Mesothelial cell of epicardium (in vitro differentiated cells): Measurements from ENCODE around the gene ZC3H18. TPM values are rescaled to one million over a fixed set of nuclear protein-coding genes. Genes with fewer than 3 reads are reported as not detected.

Experiments
- DNase-seq, 2 experiments: peaks; one replicate each; pipeline ENCODE4 v3.0.0; 2021; ENCODE audit warnings: low spot score in 2 of 2; ENCODE audit not compliant: unreplicated experiment in 2 of 2
- H3K27ac Mint-ChIP-seq: 2 replicates; pipeline ENCODE4 v1.8.0; 2021; ENCODE audit warnings: mixed read lengths
- H3K27me3 Mint-ChIP-seq: 2 replicates; pipeline ENCODE4 v1.8.0; 2021; ENCODE audit warnings: low read depth, mixed read lengths
- H3K36me3 Mint-ChIP-seq: 2 replicates; pipeline ENCODE4 v1.8.0; 2021; ENCODE audit warnings: mixed read lengths
- H3K4me1 Mint-ChIP-seq: 2 replicates; pipeline ENCODE4 v1.8.0; 2021; ENCODE audit warnings: mixed read lengths
- H3K4me3 Mint-ChIP-seq: 2 replicates; pipeline ENCODE4 v1.8.0; 2021; ENCODE audit warnings: mild to moderate bottlenecking, moderate library complexity, mixed read lengths
- H3K9me3 Mint-ChIP-seq: 2 replicates; pipeline ENCODE4 v1.8.0; 2021; ENCODE audit warnings: mixed read lengths
- CTCF ChIP-seq: fragments of 200-600 bp; sonication (generic); IDR thresholded peaks from one replicate; pipeline ENCODE4 v1.5.0; 2021; ENCODE audit warnings: antibody characterized with exemption; ENCODE audit not compliant: unreplicated experiment
- total RNA-seq: library from RNA; stranded (reverse); gene quantifications from 3 replicates; pipeline ENCODE4 v1.2.1, GENCODE V29; 2021

The ZC3H18 gene
- total RNA-seq, 1 donor from 2014 or later = 62.2 TPM

DNA sequence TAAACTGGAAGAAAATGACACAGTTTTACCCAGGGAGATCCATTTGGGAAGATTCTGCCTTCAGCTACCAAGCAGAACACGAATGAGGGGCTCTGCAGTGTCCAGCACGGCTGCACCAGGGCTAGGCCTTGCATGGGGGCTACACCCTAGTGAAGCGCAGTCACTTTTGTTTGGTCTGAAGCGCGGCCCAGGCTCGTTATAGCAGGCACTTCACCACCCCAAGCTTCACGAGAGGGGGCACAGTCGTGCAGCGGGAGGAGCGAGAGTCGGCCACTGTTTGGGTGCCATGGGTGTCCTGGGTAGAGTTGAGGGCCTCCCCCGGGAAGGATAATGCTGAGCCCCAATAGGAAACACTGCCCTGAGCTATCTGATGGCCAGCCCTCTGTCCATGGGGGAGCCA lies 46.5 kb downstream of the ZC3H18 start:
- DNase-seq = no peak
- Mint-ChIP-seq H3K4me1 (no peaks in the 10 kb centered on the region), H3K36me3 (peaks cover 5% of the 10 kb centered on the region), H3K4me3 (no peak overlapping the region), H3K27ac (no peak overlapping the region), H3K27me3 (no peaks in the 10 kb centered on the region), H3K9me3 (no peaks in the 10 kb centered on the region)
- TF ChIP-seq CTCF = no peak

DNA sequence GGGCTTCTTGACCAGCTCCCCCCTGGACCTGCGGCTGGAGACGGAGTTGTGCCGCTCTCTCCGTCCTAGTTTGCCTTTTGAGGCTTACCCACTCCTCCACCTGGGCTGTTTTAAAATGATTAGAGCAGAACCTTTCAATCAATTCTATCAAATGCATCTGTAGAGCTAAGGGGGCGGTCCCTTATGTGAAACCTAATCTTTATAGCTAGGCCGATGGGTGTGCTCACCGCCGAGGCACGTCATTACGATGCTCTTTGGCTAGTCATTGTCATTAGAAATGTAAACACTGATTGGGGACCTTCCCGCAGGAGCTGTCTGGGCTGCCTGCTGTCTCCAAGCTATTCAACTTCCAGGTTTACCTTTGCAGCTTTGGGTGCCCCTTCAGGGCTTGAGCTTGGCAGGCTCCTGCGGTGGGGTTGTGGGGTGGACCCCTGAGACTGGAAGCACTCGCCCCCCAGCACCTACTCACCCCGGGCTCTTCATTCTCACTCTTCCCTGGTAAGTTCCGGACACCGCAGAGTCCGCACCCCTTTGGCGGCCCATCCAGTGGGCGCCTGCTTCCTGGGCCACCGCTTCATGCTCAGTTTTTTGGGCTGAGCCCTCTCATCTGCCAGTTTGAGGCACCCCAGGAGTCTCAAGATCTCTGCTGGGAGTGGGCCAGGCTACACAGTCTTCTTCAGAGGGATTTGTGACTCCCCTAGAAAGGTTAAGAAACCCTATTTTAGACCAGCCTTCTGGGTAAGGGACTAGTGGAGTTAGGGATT lies 47.2 kb downstream of the ZC3H18 start:
- no peaks in the 10 kb centered on the region for H3K27me3 Mint-ChIP-seq
- no peak overlapping the region for H3K4me3 Mint-ChIP-seq
- H3K4me1 Mint-ChIP-seq = no peaks in the 10 kb centered on the region
- H3K9me3 Mint-ChIP-seq = no peaks in the 10 kb centered on the region
- peaks cover 5% of the 10 kb centered on the region for H3K36me3 Mint-ChIP-seq
- no peak for TF ChIP-seq CTCF
- no peak for DNase-seq
- H3K27ac Mint-ChIP-seq = no peak overlapping the region

GRCh38 chr16:88618182-88618955 lies 48.2 kb downstream of the ZC3H18 start:
- no peak overlapping the region for H3K27ac Mint-ChIP-seq
- TF ChIP-seq CTCF = no peak

DNA sequence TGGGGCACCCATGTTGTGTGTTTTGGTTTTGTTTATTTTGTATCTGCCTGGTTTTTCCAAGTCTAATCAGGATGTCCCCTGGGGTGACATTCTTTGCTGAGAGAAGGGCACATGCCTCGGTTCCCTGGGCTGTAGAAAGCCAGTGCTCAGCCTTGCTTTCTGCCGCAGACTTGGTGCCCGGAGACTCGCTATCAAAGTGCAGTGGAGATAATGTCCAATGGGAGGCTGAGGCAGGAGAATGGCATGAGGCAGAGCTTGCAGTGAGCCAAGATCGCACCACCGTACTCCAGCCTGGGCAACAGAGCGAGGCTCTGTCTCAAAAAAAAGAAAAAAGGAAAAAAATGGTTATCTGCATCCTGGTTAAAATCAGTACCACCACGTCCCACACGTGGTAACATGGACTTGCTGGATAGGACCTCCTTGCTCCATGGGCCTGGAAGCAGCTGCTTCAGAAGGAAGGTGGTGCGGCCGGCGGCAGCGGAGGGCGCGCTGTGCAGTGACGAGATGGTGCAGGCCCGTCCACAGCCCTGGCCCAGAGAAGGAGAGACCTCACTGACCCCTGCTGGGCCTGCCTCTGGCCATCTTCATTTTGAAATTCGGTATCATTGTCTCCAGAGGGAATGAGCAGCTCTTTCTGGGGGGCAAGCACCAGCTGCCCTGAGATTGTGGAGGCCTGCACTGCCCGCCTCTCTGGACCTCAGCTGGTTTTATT lies 48.9 kb downstream of the ZC3H18 start:
- Mint-ChIP-seq H3K4me3 (no peak overlapping the region), H3K27ac (no peak overlapping the region), H3K4me1 (no peaks in the 10 kb centered on the region), H3K9me3 (no peaks in the 10 kb centered on the region), H3K27me3 (no peaks in the 10 kb centered on the region), H3K36me3 (peaks cover 5% of the 10 kb centered on the region)
- no peak for DNase-seq
- no peak for TF ChIP-seq CTCF

More at GRCh38 chr16:88618182-88618955, 48.2 kb downstream of the ZC3H18 start:
- Mint-ChIP-seq H3K9me3 (no peaks in the 10 kb centered on the region), H3K27me3 (no peaks in the 10 kb centered on the region), H3K4me1 (no peaks in the 10 kb centered on the region), H3K36me3 (peaks cover 5% of the 10 kb centered on the region), H3K4me3 (no peak overlapping the region)
- DNase-seq = no peak

- Mint-ChIP-seq H3K27me3 (no peaks in the 10 kb centered on the region), H3K9me3 (no peaks in the 10 kb centered on the region), H3K4me1 (no peaks in the 10 kb centered on the region), H3K36me3 (peaks cover 5% of the 10 kb centered on the region), H3K27ac (no peak overlapping the region), H3K4me3 (no peak overlapping the region)
- no peak for TF ChIP-seq CTCF
- DNase-seq = no peak
These were observed 49.9 kb downstream of the ZC3H18 start for GRCh38 chr16:88619859-88620815.
